H1 (cell line): ENCODE measurements around the gene MUSTN1. TPM values are rescaled to one million over a fixed set of nuclear protein-coding genes. Genes with fewer than 3 reads are reported as not detected.

Source experiments
- CTCF ChIA-PET: fragments of 300-600 bp; sonication (Branson Sonifier 250); formaldehyde crosslinking; loops from one replicate; lab custom pipeline; 2021; ENCODE audit not compliant: partially characterized antibody; lab: Charles Lee
- POLR2A ChIA-PET: fragments of 300-600 bp; sonication (Branson Sonifier 250); formaldehyde crosslinking; loops from one replicate; lab custom pipeline; 2021; ENCODE audit warnings: inconsistent platforms; ENCODE audit not compliant: partially characterized antibody; lab: Charles Lee
- DNase-seq, 2 experiments: peaks; one replicate each; pipeline versions ENCODE4 v3.0.0 to v3.0.0-alpha.2; 2010 to 2022; ENCODE audit warnings: low spot score in 2 of 2, low read depth in 1 of 2, mixed read lengths in 1 of 2
- FAIRE-seq: peaks from 2 replicates; lab custom pipeline; 2011; peaks lifted over from hg19 to GRCh38; lab: Jason Lieb, UNC
- H2AFZ ChIP-seq: 2 replicates; pipeline ENCODE4 v1.8.1; 2012; ENCODE audit warnings: low read length, inconsistent platforms
- H2AK5ac ChIP-seq: 2 replicates; pipeline ENCODE4 v1.6.1; 2013; ENCODE audit warnings: low read depth, low read length
- H2BK120ac ChIP-seq: replicated peaks from 2 replicates; pipeline ENCODE3; 2013; ENCODE audit warnings: low read depth, low read length, inconsistent platforms
- H2BK12ac ChIP-seq: 2 replicates; pipeline ENCODE4 v1.6.1; 2013; ENCODE audit warnings: low read depth, low read length
- H2BK15ac ChIP-seq: 2 replicates; pipeline ENCODE4 v1.6.1; 2013; ENCODE audit warnings: low read length
- H2BK20ac ChIP-seq: 2 replicates; pipeline ENCODE4 v1.6.1; 2013; ENCODE audit warnings: low read length
- H2BK5ac ChIP-seq: 2 replicates; pipeline ENCODE4 v1.6.1; 2013; ENCODE audit warnings: low read depth, low read length
- H3K14ac ChIP-seq: 2 replicates; pipeline ENCODE4 v1.6.1; 2013; ENCODE audit warnings: inconsistent platforms; ENCODE audit not compliant: insufficient read length
- H3K18ac ChIP-seq: 2 replicates; pipeline ENCODE4 v1.6.1; 2013; ENCODE audit warnings: low read length; ENCODE audit errors: extremely low read depth
- H3K23ac ChIP-seq: 2 replicates; pipeline ENCODE4 v1.6.1; 2013; ENCODE audit warnings: inconsistent platforms; ENCODE audit not compliant: insufficient read length
- H3K23me2 ChIP-seq: 2 replicates; pipeline ENCODE4 v1.6.1; 2013; ENCODE audit warnings: low read depth, low read length
- H3K27ac ChIP-seq: 2 replicates; pipeline ENCODE4 v1.6.1; 2011; ENCODE audit warnings: low read depth, low read length, inconsistent platforms
- H3K27me3 ChIP-seq, 4 experiments: replicated peaks in 1 of 4; 1 replicate in 1 of 4; 2 replicates in 3 of 4; pipeline versions ENCODE4 v1.6.1 to v1.8.1; 2011 to 2013; ENCODE audit warnings: low read length in 3 of 4, mild to moderate bottlenecking in 3 of 4, inconsistent platforms in 2 of 4, mixed read lengths in 2 of 4, moderate library complexity in 1 of 4; ENCODE audit not compliant: control insufficient read depth in 3 of 4, insufficient read depth in 3 of 4; ENCODE audit errors: extremely low read depth in 1 of 4
- H3K36me3 ChIP-seq, 4 experiments: 2 replicates each; pipeline versions ENCODE4 v1.6.1 to v1.8.1; 2011 to 2013; ENCODE audit warnings: mild to moderate bottlenecking in 4 of 4, low read length in 3 of 4, moderate library complexity in 2 of 4, control low read depth in 1 of 4, inconsistent platforms in 1 of 4; ENCODE audit not compliant: insufficient read depth in 4 of 4, control insufficient read depth in 2 of 4
- H3K4ac ChIP-seq: replicated peaks from 2 replicates; pipeline ENCODE3; 2013; ENCODE audit warnings: low read length, low read depth, mixed read lengths, inconsistent platforms; ENCODE audit not compliant: insufficient read length
- H3K4me1 ChIP-seq, 4 experiments: replicated peaks in 1 of 4; 1 replicate in 1 of 4; 2 replicates in 3 of 4; pipeline versions ENCODE4 v1.6.1 to v1.8.1; 2011 to 2013; ENCODE audit warnings: low read length in 3 of 4, inconsistent platforms in 2 of 4, mixed read lengths in 1 of 4; ENCODE audit not compliant: insufficient read depth in 4 of 4, control insufficient read depth in 3 of 4
- H3K4me2 ChIP-seq, 2 experiments: 2 replicates each; pipeline versions ENCODE4 v1.6.1 to v1.8.1; 2011 to 2013; ENCODE audit warnings: low read depth in 2 of 2, low read length in 2 of 2, control low read depth in 1 of 2, inconsistent platforms in 1 of 2, mild to moderate bottlenecking in 1 of 2; ENCODE audit not compliant: insufficient read depth in 1 of 2
- H3K4me3 ChIP-seq, 4 experiments: fragments of 200-600, 300-600 bp in 1 of 4; sonication (generic), shearing (Covaris generic), sonication (Bioruptor Twin) in 1 of 4; 2 replicates each; pipeline versions ENCODE4 v1.5.1 to v1.8.1; 2011 to 2016; ENCODE audit warnings: low read length in 4 of 4, low read depth in 3 of 4, control low read depth in 2 of 4, inconsistent platforms in 2 of 4, mild to moderate bottlenecking in 2 of 4, mixed read lengths in 1 of 4, moderate library complexity in 1 of 4; ENCODE audit not compliant: insufficient read depth in 2 of 4; ENCODE audit errors: extremely low read depth in 1 of 4
- H3K56ac ChIP-seq: replicated peaks from 2 replicates; pipeline ENCODE3; 2013; ENCODE audit warnings: low read depth, mild to moderate bottlenecking, mixed read lengths, low read length, inconsistent platforms; ENCODE audit not compliant: insufficient read length
- H3K79me1 ChIP-seq: 2 replicates; pipeline ENCODE4 v1.6.1; 2013; ENCODE audit warnings: low read depth, low read length, control low read depth
- H3K79me2 ChIP-seq, 2 experiments: 2 replicates each; pipeline versions ENCODE4 v1.6.1 to v1.8.1; 2012 to 2013; ENCODE audit warnings: low read length in 2 of 2, mild to moderate bottlenecking in 2 of 2, inconsistent platforms in 1 of 2; ENCODE audit not compliant: insufficient read depth in 2 of 2, control insufficient read depth in 1 of 2
- H3K9ac ChIP-seq, 4 experiments: replicated peaks in 1 of 4; 1 replicate in 1 of 4; 2 replicates in 3 of 4; pipeline versions ENCODE4 v1.6.1 to v1.8.1; 2011 to 2013; ENCODE audit warnings: low read depth in 3 of 4, low read length in 3 of 4, control low read depth in 2 of 4, mild to moderate bottlenecking in 2 of 4, moderate library complexity in 2 of 4, inconsistent platforms in 1 of 4; ENCODE audit errors: extremely low read depth in 1 of 4
- H3K9me3 ChIP-seq, 2 experiments: 2 replicates each; pipeline versions ENCODE4 v1.6.1 to v1.8.1; 2012 to 2013; ENCODE audit warnings: mild to moderate bottlenecking in 2 of 2, moderate library complexity in 2 of 2, control low read depth in 1 of 2, inconsistent platforms in 1 of 2, low read depth in 1 of 2, low read length in 1 of 2, mixed read lengths in 1 of 2; ENCODE audit not compliant: insufficient read depth in 2 of 2
- H4K20me1 ChIP-seq, 2 experiments: replicated peaks in 1 of 2; 2 replicates each; pipeline versions ENCODE3 to v1.8.1; 2011 to 2013; ENCODE audit warnings: inconsistent platforms in 2 of 2, low read length in 2 of 2, mild to moderate bottlenecking in 1 of 2; ENCODE audit not compliant: insufficient read depth in 2 of 2, control insufficient read depth in 1 of 2
- H4K5ac ChIP-seq: 2 replicates; pipeline ENCODE4 v1.6.1; 2013; ENCODE audit warnings: low read length, low read depth, mixed read lengths, inconsistent platforms; ENCODE audit not compliant: insufficient read length
- H4K8ac ChIP-seq: 2 replicates; pipeline ENCODE4 v1.8.0; 2013; ENCODE audit warnings: mild to moderate bottlenecking, moderate library complexity, low read length, inconsistent platforms; ENCODE audit not compliant: insufficient read depth; ENCODE audit errors: extremely low read depth
- H4K91ac ChIP-seq: replicated peaks from 2 replicates; pipeline ENCODE3; 2013; ENCODE audit warnings: low read length, mixed read lengths, inconsistent platforms; ENCODE audit not compliant: insufficient read length
- CREB1 ChIP-seq: IDR thresholded peaks from 2 replicates; pipeline ENCODE4 v1.6.1; 2012; ENCODE audit warnings: inconsistent platforms
- JUN ChIP-seq: IDR thresholded peaks from 2 replicates; pipeline ENCODE4 v1.6.1; 2011; ENCODE audit warnings: low read depth, mild to moderate bottlenecking, improper control_type of control experiment, low read length
- RNF2 ChIP-seq: fragments of 200-900, 300-1000 bp; sonication (generic); IDR thresholded peaks from 2 replicates; pipeline ENCODE4 v1.7.1; 2016; ENCODE audit warnings: borderline replicate concordance, low read depth, mild to moderate bottlenecking, antibody characterized with exemption, low read length; ENCODE audit not compliant: poor library complexity, severe bottlenecking; ENCODE audit errors: missing control alignments
- RXRA ChIP-seq: IDR thresholded peaks from 2 replicates; pipeline ENCODE4 v1.6.1; 2011; ENCODE audit warnings: low read depth, mild to moderate bottlenecking, low read length, moderate library complexity; ENCODE audit not compliant: insufficient read depth
- SRF ChIP-seq: IDR thresholded peaks from 2 replicates; pipeline ENCODE4 v1.6.1; 2011; ENCODE audit warnings: mild to moderate bottlenecking, low read depth, low read length, moderate library complexity
- SUZ12 ChIP-seq: fragments of 200-600 bp; sonication (generic); IDR thresholded peaks from 2 replicates; pipeline ENCODE4 v1.6.1; 2012; ENCODE audit warnings: mild to moderate bottlenecking, inconsistent platforms, low read length, moderate library complexity, mixed read lengths
- TBP ChIP-seq: IDR thresholded peaks from 2 replicates; pipeline ENCODE4 v1.6.1; 2011; ENCODE audit warnings: low read depth, low read length, improper control_type of control experiment
- WGBS, 2 experiments: shearing (Covaris generic) in 1 of 2; methylation state at CpG; one replicate each; pipeline versions ENCODE4 v1.1.6 to v1.1.7; 2013 to 2015; ENCODE audit warnings: low lambda C conversion rate in 2 of 2, mixed read lengths in 2 of 2, inconsistent platforms in 1 of 2, low coverage in 1 of 2, missing lambda C conversion rate in 1 of 2; ENCODE audit not compliant: insufficient replicate concordance in 2 of 2, insufficient coverage in 1 of 2, insufficient read length in 1 of 2; ENCODE audit errors: extremely low coverage in 1 of 2, missing lambda C conversion rate in 1 of 2; 5-methylcytosine and 5-hydroxymethylcytosine counted together
- polyA plus RNA-seq, 7 experiments: library from polyadenylated mRNA; depleted of rRNA in 3 of 7; stranded (reverse) in 5 of 7; unstranded in 2 of 7; fragments of >200 nt in 5 of 7; fragments of 200-250 nt in 2 of 7; gene quantifications; 1 replicate in 5 of 7; 2 replicates in 1 of 7; 4 replicates in 1 of 7; pipeline versions ENCODE4 v1.2.1 to v1.2.3, GENCODE V29; 2011 to 2013; ENCODE audit warnings: missing spikeins in 2 of 7, mixed read lengths in 2 of 7
- total RNA-seq: library from RNA; stranded (reverse); fragmentation: NEBNext Ultra II Directional; extraction: Animal tissue kit (Norgen Biotek cat#: 25700); gene quantifications from 2 replicates; pipeline ENCODE4 v1.2.1, GENCODE V29; 2021

MUSTN1 gene
- total and polyA plus RNA-seq, 2 of the 8 experiments (the other 6 are each of a cell fraction or from before 2014, with no cell fraction given), result 1.1 to 2.4 TPM

DNA sequence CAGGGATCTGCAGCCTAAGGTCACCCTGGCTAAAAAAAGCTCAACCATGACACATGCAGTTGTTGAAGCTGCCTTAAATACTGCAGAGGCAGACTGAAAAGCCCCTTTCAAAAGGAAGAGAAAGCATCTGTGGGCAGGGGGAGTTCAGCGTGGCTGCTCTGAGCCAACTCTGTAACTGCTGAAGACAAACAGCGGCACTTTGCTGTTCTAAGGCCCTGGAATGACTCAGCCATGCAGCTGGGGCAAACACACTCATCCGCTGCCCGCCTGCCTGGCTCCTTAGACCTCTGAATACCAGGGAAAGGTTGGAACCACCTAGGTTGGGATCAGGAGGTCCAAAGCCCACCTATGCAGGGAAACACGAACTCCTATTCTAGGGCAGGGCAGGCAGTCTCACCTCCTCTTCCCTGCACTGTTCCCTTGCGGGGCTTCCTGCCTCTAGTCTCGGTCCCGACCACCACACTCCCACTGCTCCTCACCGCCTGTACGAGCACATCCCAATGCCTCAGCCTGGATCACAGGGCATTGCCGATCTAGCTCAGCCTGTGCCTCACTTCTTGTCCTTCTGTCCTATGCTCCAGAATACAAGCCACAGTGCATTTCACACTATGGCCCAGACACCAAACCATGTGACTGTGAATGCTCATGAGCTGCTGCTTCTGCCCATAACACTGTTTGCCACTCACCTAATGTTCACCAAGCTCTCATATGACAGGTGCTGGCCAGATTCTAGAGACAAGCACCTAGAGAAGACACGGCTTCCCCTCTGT lies 6.6 kb upstream of the MUSTN1 start:
- no peak overlapping the region for H3K27ac ChIP-seq
- H2BK15ac ChIP-seq, result no peak overlapping the region
- no peak overlapping the region for H2BK12ac ChIP-seq
- DNase-seq (no peak), FAIRE-seq (no peak)
- no peak overlapping the region for H4K91ac ChIP-seq
- no peaks in the 10 kb centered on the region for H3K9me3 ChIP-seq
- H3K79me2 ChIP-seq, result no peaks in the 10 kb centered on the region
- no peak overlapping the region for H2BK20ac ChIP-seq
- peaks cover 0 to 6% of the 10 kb centered on the region in 2 experiments for H4K20me1 ChIP-seq
- no peak overlapping the region; the same call in 1 of the 2 replicates for H4K8ac ChIP-seq
- H2AK5ac ChIP-seq, result no peak overlapping the region
- H3K23ac ChIP-seq, result no peak overlapping the region
- H3K36me3 ChIP-seq, result peaks cover 0 to 5% (median 2%) of the 10 kb centered on the region in 4 experiments; a peak in 3 of 8 replicates
- H3K14ac ChIP-seq, result no peak overlapping the region
- no peak for TF ChIP-seq RXRA
- TF ChIP-seq SRF, result no peak
- TF ChIP-seq RNF2, result no peak
- TF ChIP-seq TBP, result no peak
- TF ChIP-seq JUN, result no peak
- TF ChIP-seq CREB1, result no peak
- no peak for TF ChIP-seq SUZ12
- no peak overlapping the region for H3K18ac ChIP-seq
- CTCF ChIA-PET, result interaction anchor here (1.5 to 3.6 kb wide), 5 partner anchors 10 to 188 kb away, joined by 3 to 15 read pairs (median 6); no protein-coding TSS in a partner anchor
- 88% methylated on average over 12 of the region's 12 CpGs; no CpG with 5 or more reads in 1 of the 2 experiments for WGBS, 2 experiments
- H2AFZ ChIP-seq, result no peak overlapping the region
- no peaks in the 10 kb centered on the region; the same call in 1 of the 2 replicates for H3K79me1 ChIP-seq
- no peak overlapping the region for H2BK120ac ChIP-seq
- no peaks in the 10 kb centered on the region for H3K23me2 ChIP-seq
- no peak overlapping the region for H3K4me3 ChIP-seq
- POLR2A ChIA-PET, result no interaction called here
- H3K9ac ChIP-seq, result no peak overlapping the region
- no peak overlapping the region for H3K4me2 ChIP-seq
- no peak overlapping the region for H2BK5ac ChIP-seq
- H3K4ac ChIP-seq, result no peak overlapping the region
- no peak overlapping the region for H4K5ac ChIP-seq
- no peaks in the 10 kb centered on the region for H3K27me3 ChIP-seq
- no peaks in the 10 kb centered on the region for H3K4me1 ChIP-seq
- no peak overlapping the region for H3K56ac ChIP-seq
